Body of pancreas (tissue), 4 donors: ENCODE measurements around the gene CFAP61. TPM values are rescaled to one million over a fixed set of nuclear protein-coding genes. Genes with fewer than 3 reads are reported as not detected.

ENCODE experiments used
- ATAC-seq: fragments of 150-250 bp; one replicate; pipeline ENCODE4 v1.9.1; 2016
- DNase-seq, 4 donors: peaks; one replicate each; pipeline ENCODE4 v3.0.0-alpha.2; 2019
- H3K27ac ChIP-seq, 4 donors: fragments of 200-600 bp; sonication (generic); 1 replicate in 3 of 4; 2 replicates in 1 of 4; pipeline versions ENCODE4 v1.5.1 to v1.6.1; 2016 to 2019; ENCODE audit warnings: mild to moderate bottlenecking in 1 of 4, mixed read lengths in 1 of 4, moderate library complexity in 1 of 4
- H3K27me3 ChIP-seq, 2 donors: fragments of 200-600 bp; sonication (generic); one replicate each; pipeline ENCODE4 v1.6.0; 2016; ENCODE audit warnings: mild to moderate bottlenecking in 1 of 2
- H3K36me3 ChIP-seq, 2 donors: fragments of 200-600 bp; sonication (generic); replicated peaks in 1 of 2; 2 replicates each; pipeline ENCODE4 v1.5.1; 2016; ENCODE audit warnings: low read depth in 2 of 2; ENCODE audit not compliant: insufficient read depth in 1 of 2
- H3K4me1 ChIP-seq: fragments of 200-600 bp; sonication (generic); one replicate; pipeline ENCODE4 v1.6.0; 2016
- H3K4me3 ChIP-seq, 2 donors: fragments of 200-600 bp; sonication (generic); 1 replicate in 1 of 2; 2 replicates in 1 of 2; pipeline ENCODE4 v1.5.1; 2016 to 2019
- H3K9me3 ChIP-seq, 3 donors: fragments of 200-600 bp; sonication (generic); 1 replicate in 2 of 3; 2 replicates in 1 of 3; pipeline ENCODE4 v1.5.1; 2016
- POLR2A ChIP-seq, 3 donors: fragments of 450-650 bp; IDR thresholded peaks; one replicate each; pipeline ENCODE4 v1.6.1; 2016; ENCODE audit warnings: antibody characterized with exemption in 3 of 3, mild to moderate bottlenecking in 2 of 3
- WGBS, 2 donors: methylation state at CpG; one replicate each; pipeline ENCODE4 v1.1.5; 2017; 5-methylcytosine and 5-hydroxymethylcytosine counted together
- intact Hi-C: fragments of 100-400 bp; cut with DNase I; formaldehyde crosslinking; loops from one replicate; pipeline ENCODE4 v1.15.1; 2023
- total RNA-seq, 2 donors: library from RNA; depleted of rRNA; stranded (reverse); fragments of >200 nt; gene quantifications; one replicate each; pipeline ENCODE4 v1.1.0, GENCODE V29; 2016
- TF ChIP-seq, protein P1 (sequence below), 7 experiments: fragments of 450-650 bp in 4 of 7; fragments of 200-600 bp in 3 of 7; sonication (generic) in 3 of 7; IDR thresholded peaks; one replicate each; pipeline ENCODE4 v1.5.1; 2016 to 2019; ENCODE audit warnings: antibody characterized with exemption in 7 of 7

The CFAP61 gene
- total RNA-seq, 2 donors from 2014 or later, result 0.52 TPM; not detected in 1

DNA sequence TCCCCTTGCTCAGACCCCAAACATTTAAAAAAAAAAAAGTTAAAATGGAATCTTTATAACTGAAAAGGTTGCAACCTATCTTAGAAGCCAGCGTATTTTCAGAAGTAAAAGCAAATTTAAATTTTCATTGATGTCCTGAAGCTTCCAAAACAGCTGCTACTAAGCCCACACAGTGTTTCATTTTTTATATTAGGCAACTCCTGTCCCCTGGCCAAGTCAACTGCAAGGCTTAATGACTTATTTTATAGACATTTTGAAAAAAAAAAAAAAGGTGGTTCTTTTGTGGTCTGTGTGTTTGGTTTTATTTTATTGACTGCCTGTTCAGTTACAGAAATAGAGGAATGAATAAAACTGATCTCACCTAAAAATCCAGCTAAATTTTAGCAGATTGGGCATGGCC is 13.0 kb downstream of the CFAP61 start:
- Histone ChIP-seq H3K9me3 (no peaks in the 10 kb centered on the region), H3K4me1 (no peaks in the 10 kb centered on the region), H3K27ac (no peak overlapping the region), H3K36me3 (no peaks in the 10 kb centered on the region), H3K4me3 (no peak overlapping the region), H3K27me3 (no peaks in the 10 kb centered on the region)
- ATAC-seq (no peak), DNase-seq (no peak)
- intact Hi-C loops, result no loop called here
- 70 to 90% methylated on average over 1 of the region's 1 CpG for WGBS, 2 donors
- TF ChIP-seq, protein P1, sequence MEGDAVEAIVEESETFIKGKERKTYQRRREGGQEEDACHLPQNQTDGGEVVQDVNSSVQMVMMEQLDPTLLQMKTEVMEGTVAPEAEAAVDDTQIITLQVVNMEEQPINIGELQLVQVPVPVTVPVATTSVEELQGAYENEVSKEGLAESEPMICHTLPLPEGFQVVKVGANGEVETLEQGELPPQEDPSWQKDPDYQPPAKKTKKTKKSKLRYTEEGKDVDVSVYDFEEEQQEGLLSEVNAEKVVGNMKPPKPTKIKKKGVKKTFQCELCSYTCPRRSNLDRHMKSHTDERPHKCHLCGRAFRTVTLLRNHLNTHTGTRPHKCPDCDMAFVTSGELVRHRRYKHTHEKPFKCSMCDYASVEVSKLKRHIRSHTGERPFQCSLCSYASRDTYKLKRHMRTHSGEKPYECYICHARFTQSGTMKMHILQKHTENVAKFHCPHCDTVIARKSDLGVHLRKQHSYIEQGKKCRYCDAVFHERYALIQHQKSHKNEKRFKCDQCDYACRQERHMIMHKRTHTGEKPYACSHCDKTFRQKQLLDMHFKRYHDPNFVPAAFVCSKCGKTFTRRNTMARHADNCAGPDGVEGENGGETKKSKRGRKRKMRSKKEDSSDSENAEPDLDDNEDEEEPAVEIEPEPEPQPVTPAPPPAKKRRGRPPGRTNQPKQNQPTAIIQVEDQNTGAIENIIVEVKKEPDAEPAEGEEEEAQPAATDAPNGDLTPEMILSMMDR (IDR thresholded peaks at IDR 0.05), result no peak
- TF ChIP-seq POLR2A (IDR thresholded peaks at IDR 0.05), result no peak

DNA sequence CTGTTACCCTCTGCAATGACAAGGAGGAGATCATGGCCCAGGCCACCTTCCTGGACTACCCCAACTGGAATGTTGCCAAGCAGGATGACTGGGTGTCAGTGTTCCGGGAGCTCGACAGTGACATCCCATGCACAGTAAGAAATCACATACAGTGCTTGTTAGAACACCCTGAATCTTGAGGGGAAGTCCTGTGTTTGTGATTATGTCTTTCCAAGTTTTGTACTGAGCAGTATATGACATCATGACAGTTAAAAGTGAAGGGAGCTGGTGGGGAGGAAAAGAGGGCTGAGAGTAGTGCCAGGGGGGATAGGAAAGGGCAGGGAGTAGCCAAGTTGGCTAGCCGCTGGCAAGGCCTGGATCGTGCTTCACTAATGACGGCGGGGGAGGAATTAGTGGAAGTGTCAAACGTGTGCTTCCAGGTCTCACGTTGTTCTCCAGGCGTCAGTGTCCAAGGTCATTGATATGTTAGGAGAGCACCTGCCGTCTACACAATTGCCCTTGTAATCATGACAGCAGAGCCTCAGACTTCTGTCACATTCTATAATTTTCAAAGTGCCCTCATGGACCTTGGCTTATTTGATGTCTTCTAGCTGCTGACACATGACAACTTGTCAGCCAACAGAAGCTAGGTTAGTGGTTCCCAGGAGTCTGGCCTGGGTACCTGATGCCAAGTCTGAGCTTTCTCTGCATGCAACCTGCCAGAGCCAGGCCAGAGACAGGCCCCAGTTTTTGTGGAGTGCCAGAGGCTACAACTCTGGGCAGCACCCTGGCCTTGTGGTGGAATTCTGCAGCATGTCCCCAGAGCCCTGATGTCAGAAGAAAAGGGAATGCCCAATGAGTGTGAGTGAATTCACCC is 18.8 kb downstream of the CFAP61 start:
- Histone ChIP-seq H3K36me3 (no peaks in the 10 kb centered on the region), H3K4me1 (no peaks in the 10 kb centered on the region), H3K4me3 (no peak overlapping the region), H3K27me3 (no peaks in the 10 kb centered on the region), H3K27ac (no peak overlapping the region), H3K9me3 (no peaks in the 10 kb centered on the region)
- DNase-seq (no peak), ATAC-seq (no peak)
- WGBS, 2 donors, result 36 to 44% methylated on average over 10 of the region's 10 CpGs
- TF ChIP-seq, protein P1 (IDR thresholded peaks at IDR 0.05), result no peak
- TF ChIP-seq POLR2A (IDR thresholded peaks at IDR 0.05), result no peak
- intact Hi-C loops, result no loop called here

DNA sequence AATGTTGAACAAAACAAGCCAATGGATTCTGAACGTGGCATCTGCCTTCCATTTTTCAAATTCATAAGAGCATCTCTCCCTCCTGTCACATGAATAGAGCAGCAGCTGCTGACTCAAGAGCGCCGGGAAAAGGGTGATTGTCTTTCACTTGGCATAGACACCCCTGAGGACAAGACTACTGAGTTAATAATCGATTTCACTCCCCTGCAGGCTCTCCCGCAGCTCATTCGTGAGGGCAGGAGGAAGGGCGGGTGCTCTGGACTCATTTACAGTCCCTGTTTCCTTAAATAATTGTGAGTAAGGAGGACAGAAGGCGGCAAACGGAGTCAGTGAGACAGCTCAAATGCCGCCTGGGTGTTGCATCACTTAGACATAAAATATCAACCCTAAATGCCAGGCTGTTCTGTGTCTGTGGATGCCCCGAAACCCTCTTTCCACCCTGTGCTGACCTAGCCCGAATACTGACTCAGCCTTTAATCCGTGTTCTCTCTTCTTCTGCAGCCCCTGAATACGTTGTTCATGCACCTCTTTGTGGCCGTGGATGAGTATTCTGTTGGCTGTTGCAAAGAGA is 21.6 kb downstream of the CFAP61 start:
- Histone ChIP-seq H3K9me3 (no peaks in the 10 kb centered on the region), H3K4me3 (no peak overlapping the region), H3K4me1 (no peaks in the 10 kb centered on the region), H3K36me3 (no peaks in the 10 kb centered on the region), H3K27me3 (no peaks in the 10 kb centered on the region), H3K27ac (no peak overlapping the region)
- TF ChIP-seq POLR2A (IDR thresholded peaks at IDR 0.05), result no peak
- TF ChIP-seq, protein P1 (IDR thresholded peaks at IDR 0.05), result no peak
- DNase-seq, result no peak
- intact Hi-C loops, result no loop called here
- WGBS, 2 donors, result 49 to 66% methylated on average over 15 of the region's 15 CpGs
- no peak for ATAC-seq

DNA sequence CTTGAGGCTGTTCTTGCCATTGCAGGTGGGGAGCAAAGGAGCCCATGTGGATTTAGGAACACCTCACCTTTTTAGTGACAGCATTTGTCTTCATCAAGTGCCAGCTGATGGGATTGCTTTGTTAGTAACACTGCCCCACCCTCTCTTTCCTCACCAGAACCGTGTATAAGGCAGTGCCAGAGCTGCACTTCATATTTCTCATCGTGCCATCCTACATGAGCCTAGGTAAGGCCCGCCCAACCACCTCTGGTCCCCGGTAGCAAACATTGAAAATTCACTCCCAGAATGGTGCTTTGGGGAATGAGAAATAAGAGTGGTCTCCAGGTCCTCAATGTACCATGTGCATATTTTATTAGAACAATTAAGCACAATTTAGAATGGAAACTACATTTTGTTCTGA is 22.7 kb downstream of the CFAP61 start:
- 72 to 77% methylated on average over 4 of the region's 4 CpGs for WGBS, 2 donors
- Histone ChIP-seq H3K27me3 (no peaks in the 10 kb centered on the region), H3K4me1 (no peaks in the 10 kb centered on the region), H3K4me3 (no peak overlapping the region), H3K9me3 (no peaks in the 10 kb centered on the region), H3K27ac (no peak overlapping the region), H3K36me3 (no peaks in the 10 kb centered on the region)
- ATAC-seq (no peak), DNase-seq (no peak)
- TF ChIP-seq, protein P1 (IDR thresholded peaks at IDR 0.05), result no peak
- no peak for TF ChIP-seq POLR2A (IDR thresholded peaks at IDR 0.05)
- intact Hi-C loops, result no loop called here
